HEK293T (cell line): Measurements from ENCODE around the gene APOA4.

ENCODE experiments used
- CTCF ChIA-PET: fragments of 350-600 bp; formaldehyde crosslinking; extraction: SDS; loops from one replicate; lab custom pipeline; 2021; ENCODE audit warnings: antibody characterized with exemption, inconsistent platforms; lab: Yijun Ruan, JAX
- POLR2A ChIA-PET: fragments of 350-600 bp; formaldehyde crosslinking; extraction: SDS; loops from one replicate; lab custom pipeline; 2020; ENCODE audit warnings: antibody characterized with exemption, inconsistent platforms; lab: Yijun Ruan, JAX
- DNase-seq: peaks from one replicate; pipeline ENCODE4 v3.0.0; 2012; ENCODE audit warnings: mixed read lengths; ENCODE audit errors: extremely low spot score
- ARNT ChIP-seq: fragments of 450-650 bp; IDR thresholded peaks from 2 replicates; pipeline ENCODE4 v1.6.1; 2017; ENCODE audit warnings: mild to moderate bottlenecking
- BHLHE40 ChIP-seq: fragments of 450-650 bp; IDR thresholded peaks from 2 replicates; pipeline ENCODE4 v1.6.1; 2016; ENCODE audit warnings: mild to moderate bottlenecking, moderate library complexity, borderline replicate concordance
- CTBP1 ChIP-seq: fragments of 450-650 bp; IDR thresholded peaks from 2 replicates; pipeline ENCODE4 v1.6.1; 2016; ENCODE audit warnings: borderline replicate concordance
- ELF4 ChIP-seq: fragments of 450-650 bp; IDR thresholded peaks from 2 replicates; pipeline ENCODE4 v1.6.1; 2017; ENCODE audit warnings: antibody characterized with exemption
- FOXA1 ChIP-seq: fragments of 450-650 bp; IDR thresholded peaks from 2 replicates; pipeline ENCODE4 v1.6.1; 2016; ENCODE audit warnings: mild to moderate bottlenecking
- FOXK2 ChIP-seq: fragments of 450-650 bp; IDR thresholded peaks from 2 replicates; pipeline ENCODE4 v1.6.1; 2016; ENCODE audit warnings: mild to moderate bottlenecking
- FOXM1 ChIP-seq: fragments of 450-650 bp; IDR thresholded peaks from 2 replicates; pipeline ENCODE4 v1.6.1; 2017; ENCODE audit warnings: mild to moderate bottlenecking, borderline replicate concordance
- HDGF ChIP-seq: fragments of 450-650 bp; IDR thresholded peaks from 2 replicates; pipeline ENCODE4 v1.6.1; 2017; ENCODE audit warnings: antibody characterized with exemption, borderline replicate concordance
- L3MBTL2 ChIP-seq: fragments of 450-650 bp; conservative IDR thresholded peaks from 2 replicates; pipeline ENCODE4 v1.6.1; 2016; ENCODE audit warnings: mild to moderate bottlenecking
- LEF1 ChIP-seq: fragments of 450-650 bp; IDR thresholded peaks from 2 replicates; pipeline ENCODE4 v1.6.1; 2017; ENCODE audit warnings: mild to moderate bottlenecking, borderline replicate concordance
- NFRKB ChIP-seq: fragments of 450-650 bp; IDR thresholded peaks from 2 replicates; pipeline ENCODE4 v1.6.1; 2016; ENCODE audit warnings: mild to moderate bottlenecking, moderate library complexity
- PKNOX1 ChIP-seq: fragments of 450-650 bp; IDR thresholded peaks from 2 replicates; pipeline ENCODE4 v1.6.1; 2016
- SP1 ChIP-seq: fragments of 450-650 bp; IDR thresholded peaks from 2 replicates; pipeline ENCODE4 v1.6.1; 2017
- SUZ12 ChIP-seq: fragments of 450-650 bp; IDR thresholded peaks from 2 replicates; pipeline ENCODE4 v1.6.1; 2016; ENCODE audit warnings: mild to moderate bottlenecking
- TARDBP ChIP-seq: fragments of 450-650 bp; IDR thresholded peaks from 2 replicates; pipeline ENCODE4 v1.6.1; 2016
- ZNF384 ChIP-seq: fragments of 450-650 bp; IDR thresholded peaks from 2 replicates; pipeline ENCODE4 v1.6.1; 2016

The APOA4 gene

DNA sequence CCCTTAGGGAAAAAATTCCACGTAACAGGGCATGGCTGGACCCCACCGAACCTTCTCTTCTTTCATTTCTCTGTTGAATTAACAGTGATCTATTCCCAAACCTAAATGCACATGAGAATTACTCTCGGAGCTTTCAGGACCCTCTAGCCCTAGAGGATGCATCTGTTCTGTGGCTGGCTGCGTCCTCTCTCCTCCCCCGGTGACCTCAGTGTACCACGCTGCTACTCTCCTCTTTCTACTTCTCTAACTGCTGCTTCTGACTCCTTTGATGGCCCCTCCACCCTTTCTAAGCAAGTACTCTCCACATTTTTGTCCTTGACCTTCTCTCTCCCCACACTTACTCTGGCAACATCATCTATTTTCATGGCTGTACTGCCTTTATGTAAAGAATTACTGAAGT, 26.4 kb upstream of the APOA4 start:
- CTCF ChIA-PET, result no interaction called here
- DNase-seq, result no peak
- no peak for TF ChIP-seq SP1
- no peak for TF ChIP-seq ELF4
- TF ChIP-seq BHLHE40, result no peak
- no peak for TF ChIP-seq FOXA1
- TF ChIP-seq FOXK2, result no peak
- TF ChIP-seq LEF1, result no peak
- no peak for TF ChIP-seq ARNT
- no peak for TF ChIP-seq FOXM1
- no peak for TF ChIP-seq SUZ12
- no peak for TF ChIP-seq CTBP1
- TF ChIP-seq ZNF384, result no peak
- TF ChIP-seq PKNOX1, result no peak
- TF ChIP-seq L3MBTL2, result no peak
- no peak for TF ChIP-seq NFRKB
- no peak for TF ChIP-seq TARDBP
- TF ChIP-seq HDGF, result no peak
- POLR2A ChIA-PET, result interaction anchor here (1.5 kb wide), 1 partner anchor 14 kb away, joined by 5 read pairs; no protein-coding TSS in a partner anchor

GRCh38 chr11:116849060-116849459, 26.0 kb upstream of the APOA4 start:
- CTCF ChIA-PET, result no interaction called here
- TF ChIP-seq NFRKB (no peak), LEF1 (no peak), PKNOX1 (no peak), FOXK2 (no peak), L3MBTL2 (no peak), SP1 (no peak)
- DNase-seq, result no peak
- POLR2A ChIA-PET, result interaction anchor here (1.5 kb wide), 1 partner anchor 13 kb away, joined by 5 read pairs; no protein-coding TSS in a partner anchor

GRCh38 chr11:116847612-116848011, 24.5 kb upstream of the APOA4 start:
- no peak for DNase-seq
- TF ChIP-seq BHLHE40, result no peak
- ChIA-PET POLR2A (interaction anchor here (0.7 kb wide), 1 partner anchor 19 kb away, joined by 3 read pairs; no protein-coding TSS in a partner anchor), CTCF (no interaction called here)

DNA sequence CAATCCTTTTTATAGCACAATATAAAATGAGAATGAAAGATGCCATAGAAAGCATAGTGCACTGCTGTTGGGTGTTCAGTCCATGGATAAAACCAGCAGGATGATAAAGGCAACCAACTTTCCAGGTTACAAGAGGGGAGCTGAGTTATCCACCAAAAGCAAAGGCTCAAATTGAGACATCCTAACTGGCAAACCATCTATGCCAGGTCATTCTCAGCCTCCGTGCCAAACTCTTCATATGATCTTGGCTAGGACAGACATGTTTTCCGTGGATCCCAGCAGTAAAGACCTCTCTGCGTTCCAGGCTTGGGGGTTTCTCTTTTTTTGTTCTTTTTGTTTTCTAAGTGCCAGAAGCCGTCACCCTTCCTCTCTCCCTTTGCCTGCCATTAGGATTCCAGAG, 21.6 kb upstream of the APOA4 start:
- ChIA-PET POLR2A (no interaction called here), CTCF (no interaction called here)
- TF ChIP-seq SP1 (no peak), L3MBTL2 (no peak), ZNF384 (no peak), FOXK2 (no peak), BHLHE40 (no peak), SUZ12 (no peak), PKNOX1 (no peak), TARDBP (no peak), ELF4 (no peak)
- DNase-seq, result no peak

DNA sequence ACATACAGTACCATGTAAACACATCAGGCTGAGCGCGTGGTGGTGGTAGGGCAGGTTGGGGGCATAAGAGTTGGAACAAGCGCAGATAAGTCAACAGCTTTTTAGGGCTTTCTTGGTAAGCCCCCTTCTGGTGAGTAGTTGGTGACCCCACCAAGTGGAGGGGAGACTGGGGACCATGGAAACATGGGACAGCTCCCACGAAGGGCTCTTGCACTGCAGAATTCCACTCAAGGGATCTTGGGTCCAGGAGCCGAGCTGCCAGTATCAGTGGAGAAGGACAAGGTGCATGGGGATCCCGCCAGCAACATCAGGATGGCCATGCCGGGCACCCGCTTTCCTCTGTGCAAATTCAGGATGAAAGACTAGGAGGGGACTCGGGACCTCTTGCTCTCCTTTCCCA, 20.6 kb upstream of the APOA4 start:
- ChIA-PET CTCF (no interaction called here), POLR2A (no interaction called here)
- DNase-seq, result no peak
- TF ChIP-seq FOXK2, result no peak
- no peak for TF ChIP-seq LEF1
- TF ChIP-seq CTBP1, result no peak
- TF ChIP-seq L3MBTL2, result no peak
- no peak for TF ChIP-seq ELF4
- TF ChIP-seq TARDBP, result no peak
- no peak for TF ChIP-seq FOXM1
- no peak for TF ChIP-seq FOXA1
- no peak for TF ChIP-seq BHLHE40
- no peak for TF ChIP-seq HDGF
- TF ChIP-seq ARNT, result no peak
- no peak for TF ChIP-seq SP1
- TF ChIP-seq SUZ12, result no peak
- no peak for TF ChIP-seq NFRKB
- TF ChIP-seq ZNF384, result no peak
- no peak for TF ChIP-seq PKNOX1

DNA sequence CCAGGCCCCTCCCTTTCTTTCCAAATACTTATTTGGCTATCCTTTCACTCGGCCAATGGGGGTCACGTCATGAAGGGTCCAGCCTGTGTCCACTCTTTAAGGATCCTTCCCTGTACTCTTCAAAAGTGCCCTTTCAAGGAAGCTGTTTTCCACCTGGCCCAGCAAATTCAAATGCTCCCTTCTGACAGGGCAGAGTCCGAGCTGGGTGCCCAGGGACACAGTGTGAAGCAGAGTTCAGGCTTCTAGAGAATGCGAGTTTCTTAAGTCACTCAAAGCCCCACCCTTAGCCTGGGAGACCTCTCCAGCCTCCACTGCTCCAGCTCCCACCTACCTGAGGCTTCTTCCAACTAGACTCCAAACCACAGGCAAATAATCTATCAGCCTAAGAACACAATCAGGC, 19.8 kb upstream of the APOA4 start:
- CTCF ChIA-PET, result no interaction called here
- TF ChIP-seq BHLHE40 (no peak), FOXK2 (no peak), SUZ12 (no peak), ARNT (no peak), NFRKB (no peak), FOXA1 (no peak), CTBP1 (no peak), FOXM1 (no peak), ELF4 (no peak), SP1 (no peak), ZNF384 (no peak), LEF1 (no peak), TARDBP (no peak), HDGF (no peak), L3MBTL2 (no peak), PKNOX1 (no peak)
- DNase-seq, result no peak
- POLR2A ChIA-PET, result no interaction called here
